ENCODE results near the gene KLHL42. TPM values are rescaled to one million over a fixed set of nuclear protein-coding genes. Genes with fewer than 3 reads are reported as not detected.
A peak's percentile ranks its signal among the peaks of the same experiment; 100 is the strongest.

The KLHL42 gene
- total and polyA plus RNA-seq, 9 of the 15 experiments (the other 6 are each of a cell fraction or from before 2014, with no cell fraction given) = 1.5 to 11.8 (median 9.6) TPM

GRCh38 chr12:27806259-27806658 is 26.2 kb downstream of the KLHL42 start:
- in situ Hi-C loops (cut with MboI) (no loop called here), intact Hi-C loops (cut with micrococcal nuclease) (no loop called here)
- H3K27me3 ChIP-seq (ENCODE audit: control insufficient read depth in 2 of 2, insufficient read depth in 2 of 2, low read length in 2 of 2) = no peaks in the 10 kb centered on the region
- 69% methylated on average over 3 of the region's 4 CpGs for WGBS (ENCODE audit: insufficient coverage, low coverage, missing lambda C conversion rate)
- BruUV-seq (replicated peaks) = no TSS peak
- no peaks in the 10 kb centered on the region for H3K9me1 ChIP-seq (ENCODE audit: control insufficient read depth, insufficient read depth, low read length)
- H3K79me2 ChIP-seq (ENCODE audit: control insufficient read depth, insufficient read depth, low read length) = no peaks in the 10 kb centered on the region
- peak overlapping the region; percentile 45; the same call in 1 of the 2 replicates for H2AFZ ChIP-seq (ENCODE audit: low read depth, low read length)
- ChIA-PET CTCF (ENCODE audit: low intra/inter-chr PET ratio) (no interaction called here), POLR2A (no interaction called here)
- H3K4me1 ChIP-seq (replicated peaks in 1 of 2; ENCODE audit: control insufficient read depth in 2 of 2, insufficient read depth in 2 of 2, low read length in 2 of 2) = peaks cover 0 to 10% of the 10 kb centered on the region in 2 experiments; a peak in 3 of 5 replicates
- no peak overlapping the region for H3K4me2 ChIP-seq (ENCODE audit: insufficient read depth, low read length)
- peak; percentile 79 for TF ChIP-seq HMBOX1 (IDR thresholded peaks at IDR 0.05)
- no peak for TF ChIP-seq GABPB2 (CRISPR knock-in tag; conservative IDR thresholded peaks at IDR 0.05)
- DNase-seq (ENCODE audit: extremely low read depth in 1 of 4, low spot score in 3 of 4) (no peak), FAIRE-seq (peak; percentile 72), ATAC-seq (peak; percentile 36; the same call in 1 of the 3 replicates)
- no peaks in the 10 kb centered on the region for H4K20me1 ChIP-seq (replicated peaks; ENCODE audit: control insufficient read depth, insufficient read depth, low read length)
- H3K27ac ChIP-seq (ENCODE audit: extremely low read depth, low read depth, low read length) = no peak overlapping the region
- H3K36me3 ChIP-seq (ENCODE audit: control insufficient read depth, insufficient read depth, low read length) = no peaks in the 10 kb centered on the region
- no peaks in the 10 kb centered on the region for H3K9me3 ChIP-seq (replicated peaks; ENCODE audit: control insufficient read depth, insufficient read depth, low read depth, low read length)
- H3K9ac ChIP-seq (ENCODE audit: insufficient read depth in 1 of 2, low read depth in 2 of 2, low read length in 2 of 2) = no peak overlapping the region
- no peak overlapping the region for H3K4me3 ChIP-seq

DNA sequence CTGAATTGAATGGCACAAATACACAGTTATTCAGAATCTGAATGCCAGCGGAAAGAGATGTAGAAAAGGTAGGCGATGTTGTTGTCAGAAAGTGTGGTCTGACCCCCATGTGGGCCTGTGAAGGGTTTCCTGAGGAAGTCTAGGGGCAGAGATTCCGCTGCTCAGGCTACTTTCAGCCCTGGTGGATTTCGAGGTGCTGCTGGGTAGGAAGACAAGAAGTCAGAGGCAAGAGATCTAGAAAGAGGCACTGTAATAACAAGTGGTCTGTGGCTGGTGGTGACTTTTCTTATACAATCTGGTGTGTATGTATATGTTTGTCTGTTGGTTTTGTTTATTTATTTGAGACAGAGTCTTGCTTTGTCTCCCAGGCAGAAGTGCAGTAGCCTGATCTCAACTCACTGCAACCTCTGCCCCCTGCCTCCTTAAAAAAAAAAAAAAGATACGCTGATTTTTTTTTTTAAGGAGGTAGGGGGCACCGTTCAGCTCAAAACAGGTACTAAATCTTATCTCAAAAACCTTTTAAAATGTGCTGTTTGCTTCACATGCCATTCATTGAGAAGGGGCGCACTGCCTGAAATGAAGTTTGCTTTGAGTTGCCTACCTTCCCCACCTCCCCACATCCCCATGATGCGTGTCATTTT is 27.1 kb downstream of the KLHL42 start:
- no peak overlapping the region for H3K9ac ChIP-seq (ENCODE audit: insufficient read depth in 1 of 2, low read depth in 2 of 2, low read length in 2 of 2)
- no TSS peak for BruUV-seq (replicated peaks)
- H3K27me3 ChIP-seq (ENCODE audit: control insufficient read depth in 2 of 2, insufficient read depth in 2 of 2, low read length in 2 of 2) = no peaks in the 10 kb centered on the region; a peak in 1 of 5 replicates
- in situ Hi-C loops (cut with MboI) = no loop called here
- H4K20me1 ChIP-seq (replicated peaks; ENCODE audit: control insufficient read depth, insufficient read depth, low read length) = no peaks in the 10 kb centered on the region
- H3K27ac ChIP-seq (ENCODE audit: extremely low read depth, low read depth, low read length) = no peak overlapping the region
- TF ChIP-seq ZNF384 (IDR thresholded peaks at IDR 0.05; ENCODE audit: low read depth, low read length) = peak; percentile 87
- TF ChIP-seq, protein P1, sequence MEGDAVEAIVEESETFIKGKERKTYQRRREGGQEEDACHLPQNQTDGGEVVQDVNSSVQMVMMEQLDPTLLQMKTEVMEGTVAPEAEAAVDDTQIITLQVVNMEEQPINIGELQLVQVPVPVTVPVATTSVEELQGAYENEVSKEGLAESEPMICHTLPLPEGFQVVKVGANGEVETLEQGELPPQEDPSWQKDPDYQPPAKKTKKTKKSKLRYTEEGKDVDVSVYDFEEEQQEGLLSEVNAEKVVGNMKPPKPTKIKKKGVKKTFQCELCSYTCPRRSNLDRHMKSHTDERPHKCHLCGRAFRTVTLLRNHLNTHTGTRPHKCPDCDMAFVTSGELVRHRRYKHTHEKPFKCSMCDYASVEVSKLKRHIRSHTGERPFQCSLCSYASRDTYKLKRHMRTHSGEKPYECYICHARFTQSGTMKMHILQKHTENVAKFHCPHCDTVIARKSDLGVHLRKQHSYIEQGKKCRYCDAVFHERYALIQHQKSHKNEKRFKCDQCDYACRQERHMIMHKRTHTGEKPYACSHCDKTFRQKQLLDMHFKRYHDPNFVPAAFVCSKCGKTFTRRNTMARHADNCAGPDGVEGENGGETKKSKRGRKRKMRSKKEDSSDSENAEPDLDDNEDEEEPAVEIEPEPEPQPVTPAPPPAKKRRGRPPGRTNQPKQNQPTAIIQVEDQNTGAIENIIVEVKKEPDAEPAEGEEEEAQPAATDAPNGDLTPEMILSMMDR (IDR thresholded peaks at IDR 0.05 in 2 of 3, conservative IDR thresholded peaks at IDR 0.05 in 1 of 3; ENCODE audit: insufficient read depth in 2 of 3, low read depth in 1 of 3, low read length in 3 of 3) = peak in 2 of 3 experiments; percentile 9 to 31; a peak in 3 of 6 replicates
- no peak for TF ChIP-seq HCFC1 (IDR thresholded peaks at IDR 0.05; ENCODE audit: low read depth, low read length)
- no peak for TF ChIP-seq BDP1 (IDR thresholded peaks at IDR 0.05; ENCODE audit: insufficient read depth, insufficient read length)
- H3K9me3 ChIP-seq (replicated peaks; ENCODE audit: control insufficient read depth, insufficient read depth, low read depth, low read length) = no peaks in the 10 kb centered on the region
- FAIRE-seq (no peak), DNase-seq (ENCODE audit: extremely low read depth in 1 of 4, low spot score in 3 of 4) (no peak), ATAC-seq (no peak; the same call in 2 of the 3 replicates)
- 56% methylated on average over 8 of the region's 8 CpGs for WGBS (ENCODE audit: insufficient coverage, low coverage, missing lambda C conversion rate)
- H3K4me1 ChIP-seq (replicated peaks in 1 of 2; ENCODE audit: control insufficient read depth in 2 of 2, insufficient read depth in 2 of 2, low read length in 2 of 2) = peaks cover 0 to 10% of the 10 kb centered on the region in 2 experiments; a peak in 3 of 5 replicates
- no peaks in the 10 kb centered on the region for H3K36me3 ChIP-seq (ENCODE audit: control insufficient read depth, insufficient read depth, low read length)
- no peak overlapping the region for H3K4me2 ChIP-seq (ENCODE audit: insufficient read depth, low read length)
- intact Hi-C loops (cut with micrococcal nuclease) = no loop called here
- ChIA-PET CTCF (ENCODE audit: low intra/inter-chr PET ratio) (no interaction called here), POLR2A (no interaction called here)
- no peak overlapping the region for H2AFZ ChIP-seq (ENCODE audit: low read depth, low read length)
- no peaks in the 10 kb centered on the region for H3K9me1 ChIP-seq (ENCODE audit: control insufficient read depth, insufficient read depth, low read length)
- H3K79me2 ChIP-seq (ENCODE audit: control insufficient read depth, insufficient read depth, low read length) = no peaks in the 10 kb centered on the region
- no peak overlapping the region for H3K4me3 ChIP-seq

Measured in K562 (cell line).